HEK293T (cell line): ENCODE data around the gene NHERF1.

Experiments
- ARNT ChIP-seq: fragments of 450-650 bp; IDR thresholded peaks from 2 replicates; pipeline ENCODE4 v1.6.1; 2017; ENCODE audit warnings: mild to moderate bottlenecking
- BHLHE40 ChIP-seq: fragments of 450-650 bp; IDR thresholded peaks from 2 replicates; pipeline ENCODE4 v1.6.1; 2016; ENCODE audit warnings: mild to moderate bottlenecking, moderate library complexity, borderline replicate concordance
- CTBP1 ChIP-seq: fragments of 450-650 bp; IDR thresholded peaks from 2 replicates; pipeline ENCODE4 v1.6.1; 2016; ENCODE audit warnings: borderline replicate concordance
- ELF4 ChIP-seq: fragments of 450-650 bp; IDR thresholded peaks from 2 replicates; pipeline ENCODE4 v1.6.1; 2017; ENCODE audit warnings: antibody characterized with exemption
- FOXA1 ChIP-seq: fragments of 450-650 bp; IDR thresholded peaks from 2 replicates; pipeline ENCODE4 v1.6.1; 2016; ENCODE audit warnings: mild to moderate bottlenecking
- FOXK2 ChIP-seq: fragments of 450-650 bp; IDR thresholded peaks from 2 replicates; pipeline ENCODE4 v1.6.1; 2016; ENCODE audit warnings: mild to moderate bottlenecking
- FOXM1 ChIP-seq: fragments of 450-650 bp; IDR thresholded peaks from 2 replicates; pipeline ENCODE4 v1.6.1; 2017; ENCODE audit warnings: mild to moderate bottlenecking, borderline replicate concordance
- HDGF ChIP-seq: fragments of 450-650 bp; IDR thresholded peaks from 2 replicates; pipeline ENCODE4 v1.6.1; 2017; ENCODE audit warnings: antibody characterized with exemption, borderline replicate concordance
- NFRKB ChIP-seq: fragments of 450-650 bp; IDR thresholded peaks from 2 replicates; pipeline ENCODE4 v1.6.1; 2016; ENCODE audit warnings: mild to moderate bottlenecking, moderate library complexity
- SP1 ChIP-seq: fragments of 450-650 bp; IDR thresholded peaks from 2 replicates; pipeline ENCODE4 v1.6.1; 2017
- SUZ12 ChIP-seq: fragments of 450-650 bp; IDR thresholded peaks from 2 replicates; pipeline ENCODE4 v1.6.1; 2016; ENCODE audit warnings: mild to moderate bottlenecking
- TARDBP ChIP-seq: fragments of 450-650 bp; IDR thresholded peaks from 2 replicates; pipeline ENCODE4 v1.6.1; 2016
- ZNF384 ChIP-seq: fragments of 450-650 bp; IDR thresholded peaks from 2 replicates; pipeline ENCODE4 v1.6.1; 2016

- TF ChIP-seq ZNF384 (no peak), FOXK2 (no peak), FOXM1 (no peak), TARDBP (no peak), FOXA1 (no peak), SUZ12 (no peak), CTBP1 (no peak), BHLHE40 (no peak), ARNT (no peak), SP1 (no peak), ELF4 (no peak), HDGF (no peak), NFRKB (no peak)
These were observed 4.7 kb upstream of the NHERF1 start for GRCh38 chr17:74743755-74744154.
